T-helper 2 cell treated with Interferon-gamma antibody and Interleukin-4, amounts not matched to agents 100 ng/mL and 5 ng/mL, for 36 hours (primary cell): ENCODE results near the gene C6orf89. TPM values are rescaled to one million over a fixed set of nuclear protein-coding genes. Genes with fewer than 3 reads are reported as not detected.

Experiments
- intact Hi-C: fragments of 100-400 bp; cut with micrococcal nuclease; formaldehyde crosslinking; loops from one replicate; pipeline ENCODE4 v1.15.1; 2023
- total RNA-seq: library from RNA; stranded (reverse); gene quantifications from 2 replicates; pipeline ENCODE4 v1.2.3, GENCODE V29; 2022

Gene C6orf89
- total RNA-seq, 1 donor from 2014 or later, result 46.2 TPM

DNA sequence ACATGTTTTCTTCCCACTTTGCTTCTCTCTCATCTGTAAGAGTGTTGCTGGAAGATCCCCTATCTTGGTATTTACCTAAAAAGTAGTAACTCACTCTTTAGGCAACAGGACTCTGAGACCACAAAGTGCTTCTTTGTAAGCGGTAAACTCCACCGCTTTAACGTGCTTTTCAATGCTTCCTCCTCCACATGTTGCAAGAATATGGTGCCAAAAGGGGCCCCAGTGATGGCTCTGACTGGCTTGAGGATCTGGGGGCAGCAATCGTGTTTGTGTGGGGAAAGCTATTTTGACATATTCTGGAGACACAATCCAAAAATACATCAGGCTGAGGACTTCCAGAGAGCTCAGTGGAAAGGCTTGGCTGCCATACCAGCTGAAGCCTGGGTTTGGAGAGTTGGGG lies 34.1 kb upstream of the C6orf89 start:
- intact Hi-C loops, result loop anchor here (2.0 kb wide), 1 partner anchor 85 kb away; no protein-coding TSS in a partner anchor

DNA sequence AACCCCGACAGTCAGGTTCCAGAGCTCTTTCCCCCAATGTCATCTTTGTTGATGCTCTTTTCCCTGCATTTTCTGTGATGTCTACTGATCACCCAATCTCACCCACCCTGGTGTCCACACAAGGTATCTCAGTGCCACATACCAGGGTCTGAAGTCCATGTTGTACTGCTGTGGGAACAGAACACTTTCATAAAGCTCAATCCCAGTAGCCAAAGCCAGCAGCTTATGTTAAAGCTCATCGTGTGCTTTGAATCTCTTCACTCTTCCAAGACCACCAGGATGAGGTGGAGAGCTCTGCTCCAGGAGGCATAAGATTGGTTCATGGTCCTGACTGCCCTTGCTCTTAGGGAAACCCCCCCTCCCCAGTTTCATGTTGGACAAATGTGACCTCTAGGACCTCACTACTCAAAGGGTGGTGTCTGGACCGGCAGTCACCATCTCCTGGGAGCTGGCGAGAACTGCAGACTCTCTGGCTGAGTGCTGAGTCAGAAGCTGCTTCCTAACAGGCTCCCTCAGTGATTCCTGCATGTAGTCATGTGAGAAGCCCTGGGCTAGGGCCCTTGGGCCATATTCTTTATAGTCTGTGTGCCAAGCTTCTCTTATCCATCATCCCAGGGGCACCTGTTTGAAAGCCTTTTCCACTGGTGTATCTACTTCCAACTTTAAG lies 33.1 kb upstream of the C6orf89 start:
- intact Hi-C loops, result no loop called here

DNA sequence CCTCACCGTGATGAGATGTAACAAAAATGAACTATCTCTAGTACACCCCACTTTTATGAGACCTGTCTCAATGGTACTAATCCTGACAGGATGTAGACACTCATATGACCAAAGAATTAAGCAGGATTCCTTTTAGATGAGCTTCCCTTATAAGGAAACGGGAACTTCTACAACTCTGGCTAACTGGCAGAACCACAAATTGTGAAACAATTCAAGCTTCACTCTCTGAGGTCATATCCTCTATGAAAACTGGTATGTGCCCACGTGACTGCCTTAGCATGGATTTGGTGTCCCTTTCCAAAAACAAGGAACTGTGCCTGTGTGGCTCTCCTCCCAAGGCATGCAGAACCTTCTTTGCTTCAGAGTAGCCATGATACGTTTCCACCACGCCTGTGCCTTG lies 32.4 kb upstream of the C6orf89 start:
- intact Hi-C loops, result no loop called here

DNA sequence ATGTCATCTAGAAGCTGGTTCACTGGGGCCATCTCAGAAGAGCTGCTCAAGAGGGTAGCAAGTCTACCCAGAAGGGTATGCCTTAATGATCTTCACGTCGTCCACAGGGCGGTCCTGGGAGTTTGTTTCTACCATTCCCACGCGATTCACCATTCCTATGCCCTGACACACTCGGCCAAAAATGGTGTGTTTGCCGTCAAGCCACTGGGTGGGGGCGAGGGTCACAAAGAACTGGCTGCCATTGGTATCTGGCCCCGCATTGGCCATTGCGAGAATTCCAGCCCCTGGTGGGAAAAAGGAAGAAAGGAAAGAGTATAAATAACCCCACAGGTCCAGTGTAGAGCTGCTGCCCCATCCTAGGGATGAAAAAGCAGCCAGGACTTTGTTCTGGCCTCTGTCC lies 30.0 kb upstream of the C6orf89 start:
- intact Hi-C loops, result no loop called here

DNA sequence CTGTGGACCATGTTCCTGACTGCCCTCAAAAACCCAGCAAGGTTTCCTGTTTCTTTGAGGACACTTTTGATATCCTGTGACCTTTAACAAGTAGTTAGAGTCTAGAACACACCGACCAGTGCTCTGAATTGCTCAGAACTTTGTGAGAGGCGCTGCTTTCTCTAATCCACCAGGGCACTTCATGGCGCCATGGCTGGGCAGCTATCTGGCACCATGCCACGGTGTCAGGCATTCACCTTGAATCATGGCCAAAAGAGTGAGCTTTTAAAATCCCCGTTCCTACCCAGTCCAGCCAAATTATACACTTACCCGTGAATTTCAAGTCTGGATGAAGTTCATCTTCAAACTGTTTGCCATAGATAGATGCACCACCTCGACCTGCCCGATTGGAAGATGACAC lies 29.5 kb upstream of the C6orf89 start:
- intact Hi-C loops, result no loop called here

DNA sequence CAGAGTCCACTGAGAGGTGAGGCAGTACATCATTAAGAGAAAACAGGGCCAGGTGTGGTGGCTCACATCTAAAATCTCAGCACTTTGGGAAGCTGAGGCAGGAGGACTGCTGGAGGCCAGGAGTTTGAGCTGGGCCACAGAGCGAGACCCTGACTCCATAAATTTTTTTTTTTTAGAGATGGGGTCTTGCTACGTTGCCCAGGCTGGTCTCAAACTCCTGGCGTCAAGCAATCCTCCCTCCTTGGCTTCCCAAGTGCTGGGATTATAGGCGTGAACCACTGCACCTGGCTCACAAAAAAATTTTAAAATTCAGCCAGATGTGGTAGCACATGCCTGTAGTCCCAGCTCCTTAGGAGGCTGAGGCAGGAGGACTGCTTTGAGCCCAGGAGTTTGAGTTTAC lies 28.4 kb upstream of the C6orf89 start:
- intact Hi-C loops, result no loop called here

DNA sequence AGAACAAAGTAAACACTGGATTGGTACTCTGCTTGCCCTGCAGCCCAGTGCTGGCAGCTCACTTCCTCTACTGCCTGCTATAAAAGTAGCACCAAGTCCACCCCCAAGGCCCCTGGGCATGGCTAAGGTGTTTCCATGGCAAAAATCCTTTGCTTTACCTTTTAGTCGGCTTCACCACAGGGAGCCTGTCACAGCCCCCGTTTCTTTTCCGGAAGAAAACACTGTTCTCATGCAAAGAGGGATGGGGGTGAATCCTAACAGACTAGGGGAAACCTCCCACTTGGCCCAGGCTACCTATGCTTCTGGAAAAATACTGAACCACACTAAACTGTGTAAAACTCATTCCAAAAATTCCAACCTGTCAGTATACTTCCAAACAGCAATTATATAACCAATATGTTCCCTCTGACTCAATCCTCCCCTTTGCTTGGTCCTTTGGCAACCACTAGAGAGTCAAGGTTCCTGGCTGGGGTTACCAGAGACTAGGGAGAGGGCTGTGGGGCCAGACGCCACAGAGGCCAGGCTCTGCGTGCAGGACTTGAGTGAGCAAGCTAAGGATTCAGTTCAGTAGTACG lies 27.3 kb upstream of the C6orf89 start:
- intact Hi-C loops, result no loop called here

DNA sequence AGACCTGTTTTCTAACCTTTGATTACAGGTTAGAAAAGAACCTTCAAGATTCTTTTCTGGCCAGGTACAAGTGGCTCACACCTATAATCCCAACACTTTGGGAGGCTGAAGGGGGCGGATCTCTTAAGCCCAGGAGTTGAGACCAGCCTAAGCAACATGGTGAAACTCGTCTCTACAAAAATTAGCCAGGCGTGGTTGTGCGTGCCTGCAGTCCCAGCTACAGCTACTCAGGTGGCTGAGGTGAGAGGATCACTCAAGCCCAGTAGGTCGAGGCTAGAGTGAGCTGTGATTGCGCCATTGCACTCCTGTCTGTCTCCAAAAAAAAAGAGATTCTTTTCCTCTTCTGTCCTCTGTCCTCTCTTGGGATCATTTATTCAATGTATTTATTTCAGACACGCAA lies 25.6 kb upstream of the C6orf89 start:
- intact Hi-C loops, result no loop called here

DNA sequence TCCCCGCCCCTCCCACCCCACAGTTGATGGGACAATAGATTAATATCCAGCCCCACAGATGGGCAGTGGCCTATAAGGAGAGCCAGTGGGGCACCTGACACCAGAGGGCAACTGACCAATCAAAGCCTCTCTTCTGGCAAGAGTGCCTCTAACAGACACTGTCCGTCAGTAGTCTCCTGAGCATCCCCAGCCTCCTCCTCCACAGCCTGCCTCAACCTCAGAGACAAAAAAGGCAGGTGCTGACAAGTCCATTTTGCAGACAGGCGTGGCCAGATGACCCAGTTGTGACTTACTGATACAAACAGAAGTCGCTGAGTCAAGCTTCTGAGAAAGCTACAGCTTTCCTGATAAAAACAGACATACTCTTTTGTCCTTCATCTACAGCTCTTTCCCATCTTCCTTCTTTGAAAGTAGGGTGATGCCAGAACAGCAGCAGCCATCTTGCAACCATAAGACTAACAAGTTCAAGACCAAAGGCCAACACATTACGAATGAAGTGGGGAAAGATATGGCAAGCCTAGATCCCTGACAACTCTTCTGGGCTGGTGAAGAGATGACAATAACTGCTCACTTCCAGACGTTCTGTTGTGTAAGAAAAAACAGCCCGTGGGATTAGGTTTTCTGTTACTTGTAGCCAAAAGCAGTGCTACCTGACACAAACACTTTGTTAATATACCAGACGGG lies 23.4 kb upstream of the C6orf89 start:
- intact Hi-C loops, result no loop called here

DNA sequence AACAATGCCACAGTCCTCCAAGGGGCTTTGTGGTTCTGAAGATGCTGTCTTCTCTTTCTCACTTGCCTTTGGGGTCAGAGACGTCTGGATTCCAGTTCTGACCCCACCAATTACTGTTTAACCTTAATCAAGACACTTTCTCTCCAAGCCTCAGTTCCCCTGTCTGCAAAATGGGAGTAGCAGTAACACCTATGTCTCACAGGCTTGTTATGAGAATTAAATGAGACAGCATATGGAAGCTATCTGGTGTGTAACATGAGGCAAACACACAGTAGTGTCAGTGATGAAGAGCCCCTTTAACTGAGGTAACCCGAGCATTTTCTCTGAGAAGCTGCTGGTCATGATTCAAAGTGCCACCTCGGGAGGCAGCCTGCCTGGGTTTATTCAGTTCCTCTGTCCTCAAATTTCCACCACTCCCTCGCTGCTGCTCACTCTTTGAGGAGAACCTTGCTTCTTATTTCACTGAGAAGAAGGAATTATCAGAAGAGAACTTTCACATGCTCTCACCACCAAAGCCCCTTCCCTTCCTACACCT lies 22.8 kb upstream of the C6orf89 start:
- intact Hi-C loops, result no loop called here

DNA sequence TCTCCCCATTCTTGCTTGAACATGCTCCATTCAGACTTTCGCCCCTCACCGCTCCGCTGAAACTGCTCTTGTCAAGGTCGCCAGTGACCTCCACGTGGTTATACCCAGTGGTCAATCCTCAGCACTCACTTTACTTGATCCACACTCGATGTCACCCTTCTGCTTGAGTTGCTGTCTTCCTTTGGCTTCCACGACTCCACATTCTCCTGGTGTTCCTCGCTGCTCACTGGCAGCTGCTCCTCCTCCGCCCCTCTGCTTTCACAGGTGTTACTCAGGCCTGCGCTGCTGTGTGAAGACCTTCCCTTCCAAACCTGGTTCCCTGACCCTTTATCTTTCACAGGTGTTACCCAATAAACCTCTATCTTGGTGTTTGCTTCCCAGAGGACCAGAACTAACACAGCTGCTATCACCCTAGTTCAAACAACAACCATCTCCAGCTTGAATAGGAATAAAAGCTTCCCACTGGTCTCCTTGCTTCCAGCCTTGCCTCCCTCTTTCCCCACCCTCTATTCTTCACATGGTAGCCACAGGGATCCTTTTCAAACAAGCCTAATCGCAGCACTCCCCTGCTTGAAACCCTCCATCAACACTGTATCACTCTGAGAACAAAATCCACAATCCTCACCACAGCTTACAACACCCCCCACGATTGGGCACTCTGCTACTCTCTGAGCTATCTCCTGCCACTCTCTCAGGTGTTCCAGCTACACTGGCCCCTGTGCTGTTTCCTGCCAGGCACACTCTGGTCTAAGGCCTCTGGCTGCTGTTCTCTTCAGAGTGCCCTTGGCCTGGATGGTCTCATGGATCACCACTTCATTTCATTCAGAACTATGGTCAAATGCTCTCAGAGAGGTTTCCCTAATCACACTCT lies 21.8 kb upstream of the C6orf89 start:
- intact Hi-C loops, result no loop called here

DNA sequence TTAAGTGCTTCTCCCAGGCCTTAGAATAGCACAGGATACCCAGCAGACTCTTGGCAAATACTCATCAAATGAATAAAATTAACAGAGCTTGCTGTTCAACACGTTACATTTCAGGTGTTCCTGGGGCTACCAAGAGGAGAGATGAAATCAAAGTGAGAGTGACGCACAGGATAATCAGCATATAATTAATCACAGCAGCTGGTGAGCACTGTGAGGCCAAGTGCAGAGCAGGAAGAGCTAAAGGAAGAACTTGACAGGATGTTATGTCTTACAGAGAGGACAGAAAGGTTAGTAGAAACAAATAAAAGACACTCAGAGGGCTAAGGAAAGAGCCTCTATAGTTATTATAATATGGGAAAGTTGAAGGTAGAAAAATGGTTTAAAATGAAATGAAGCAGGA lies 19.9 kb upstream of the C6orf89 start:
- intact Hi-C loops, result no loop called here

DNA sequence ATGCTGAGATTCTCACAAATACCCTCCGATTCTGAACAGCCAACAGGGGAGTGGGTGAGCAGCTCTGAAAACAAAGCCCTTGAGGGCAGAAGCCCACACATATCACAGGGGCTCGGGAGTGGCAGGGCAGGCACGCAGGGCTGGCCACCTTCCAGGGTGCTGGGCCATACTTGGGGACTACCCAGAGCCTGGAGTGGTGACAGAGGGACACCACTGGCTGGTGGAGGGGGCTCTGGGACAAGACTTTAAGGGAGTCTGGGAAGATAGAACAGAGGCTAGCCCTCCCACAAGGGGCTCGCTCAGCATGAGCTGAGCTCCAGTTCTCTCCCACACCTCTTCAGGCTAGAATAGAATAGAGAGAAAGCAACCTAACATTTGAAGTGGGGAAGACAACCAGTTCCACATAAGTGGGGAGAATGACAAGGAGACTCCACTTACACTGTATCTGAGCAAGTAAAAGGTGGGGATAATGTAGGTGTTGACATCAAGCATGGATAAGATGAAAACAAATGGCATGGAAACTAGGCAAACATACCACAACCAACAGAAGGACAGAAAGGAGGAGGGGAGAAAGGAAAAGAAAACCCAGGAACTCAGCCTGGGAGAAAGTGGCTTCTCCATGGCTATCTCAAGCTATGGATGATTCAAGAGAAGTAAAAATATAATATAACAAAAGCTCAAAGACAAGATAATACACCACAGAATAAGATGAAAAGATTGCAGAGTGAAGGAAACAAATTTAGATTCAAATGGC lies 18.1 kb upstream of the C6orf89 start:
- intact Hi-C loops, result no loop called here

DNA sequence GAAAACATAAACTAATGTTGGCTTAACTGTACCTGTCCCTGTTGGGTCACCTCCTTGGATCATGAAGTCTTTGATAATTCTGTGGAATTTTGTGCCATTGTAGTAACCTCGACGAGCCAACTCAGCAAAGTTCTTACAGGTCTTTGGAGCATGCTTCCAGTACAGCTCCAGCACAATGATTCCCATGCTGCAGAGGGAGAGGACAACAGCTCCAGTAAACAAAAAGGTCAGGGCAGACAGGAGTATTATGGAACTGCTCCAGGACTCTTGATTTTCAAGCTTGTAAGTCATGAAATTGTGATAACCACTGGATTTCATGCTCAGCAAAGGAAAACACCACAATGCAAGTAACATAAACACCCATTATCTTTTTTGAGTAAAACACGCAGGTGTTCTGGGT lies 14.1 kb upstream of the C6orf89 start:
- intact Hi-C loops, result loop anchor here (5.0 to 10.0 kb wide), 2 partner anchors 277 to 296 kb away; partner anchors contain the start of gene SRSF3

DNA sequence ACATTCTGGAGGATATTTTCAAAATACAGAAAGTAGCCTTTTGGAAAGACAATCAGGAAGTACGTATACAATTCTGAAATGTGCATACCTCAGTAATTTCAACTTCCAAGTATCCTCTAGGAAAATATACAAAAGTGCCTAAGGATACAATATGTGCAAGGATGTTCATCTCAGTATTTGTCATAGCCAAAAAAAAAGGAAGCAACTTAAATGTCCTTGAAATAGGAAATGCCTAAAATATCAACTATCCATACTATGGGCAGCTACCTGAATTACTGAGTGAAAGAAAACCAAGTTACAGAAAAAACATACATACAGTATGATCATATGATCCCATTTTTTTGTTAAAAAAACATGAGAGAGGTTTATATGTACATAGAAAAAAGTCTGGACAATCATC lies 12.6 kb upstream of the C6orf89 start:
- intact Hi-C loops, result loop anchor here (5.0 to 10.0 kb wide), 2 partner anchors 278 to 294 kb away; partner anchors contain the start of gene SRSF3

DNA sequence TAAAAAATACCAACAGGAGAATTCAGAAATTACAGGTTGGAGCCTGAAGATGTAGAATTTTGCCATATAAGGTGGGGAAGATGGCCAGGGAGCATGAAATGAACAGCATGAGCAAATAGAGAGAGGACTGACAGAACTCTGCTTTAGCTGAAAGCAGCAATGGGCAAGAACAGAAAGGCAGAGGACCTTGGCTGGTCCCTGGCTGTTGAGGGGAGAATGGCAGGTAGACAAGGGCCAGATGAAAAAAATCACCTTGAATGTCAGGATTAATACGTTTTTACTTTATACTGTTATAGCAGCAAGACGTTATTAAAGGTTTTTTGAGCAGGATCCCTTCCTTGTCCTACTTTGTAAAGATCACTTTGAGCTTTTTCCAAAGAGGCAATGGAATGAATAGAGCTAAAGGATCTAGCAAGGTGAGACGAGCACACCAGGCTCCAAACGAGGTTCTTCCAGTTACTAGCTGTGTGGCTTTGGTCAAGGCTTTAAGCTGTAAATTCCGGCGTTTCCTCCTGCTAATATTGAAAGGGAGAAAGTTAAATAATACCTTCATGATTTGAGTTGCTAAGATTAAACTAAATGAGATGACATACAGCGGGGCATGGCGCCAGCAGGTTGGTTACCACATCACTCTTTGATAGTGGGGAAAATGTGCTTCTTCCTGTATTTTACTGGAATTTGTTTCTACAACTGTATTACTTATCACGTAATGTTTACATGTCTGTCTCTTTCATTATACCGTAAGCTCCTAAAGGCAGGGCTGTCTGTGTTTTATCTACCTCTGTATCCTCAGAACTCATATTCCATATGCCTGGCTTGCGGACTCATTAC lies 11.9 kb upstream of the C6orf89 start:
- intact Hi-C loops, result loop anchor here (2.0 to 10.0 kb wide), 3 partner anchors 39 to 293 kb away; partner anchors contain the start of gene SRSF3

DNA sequence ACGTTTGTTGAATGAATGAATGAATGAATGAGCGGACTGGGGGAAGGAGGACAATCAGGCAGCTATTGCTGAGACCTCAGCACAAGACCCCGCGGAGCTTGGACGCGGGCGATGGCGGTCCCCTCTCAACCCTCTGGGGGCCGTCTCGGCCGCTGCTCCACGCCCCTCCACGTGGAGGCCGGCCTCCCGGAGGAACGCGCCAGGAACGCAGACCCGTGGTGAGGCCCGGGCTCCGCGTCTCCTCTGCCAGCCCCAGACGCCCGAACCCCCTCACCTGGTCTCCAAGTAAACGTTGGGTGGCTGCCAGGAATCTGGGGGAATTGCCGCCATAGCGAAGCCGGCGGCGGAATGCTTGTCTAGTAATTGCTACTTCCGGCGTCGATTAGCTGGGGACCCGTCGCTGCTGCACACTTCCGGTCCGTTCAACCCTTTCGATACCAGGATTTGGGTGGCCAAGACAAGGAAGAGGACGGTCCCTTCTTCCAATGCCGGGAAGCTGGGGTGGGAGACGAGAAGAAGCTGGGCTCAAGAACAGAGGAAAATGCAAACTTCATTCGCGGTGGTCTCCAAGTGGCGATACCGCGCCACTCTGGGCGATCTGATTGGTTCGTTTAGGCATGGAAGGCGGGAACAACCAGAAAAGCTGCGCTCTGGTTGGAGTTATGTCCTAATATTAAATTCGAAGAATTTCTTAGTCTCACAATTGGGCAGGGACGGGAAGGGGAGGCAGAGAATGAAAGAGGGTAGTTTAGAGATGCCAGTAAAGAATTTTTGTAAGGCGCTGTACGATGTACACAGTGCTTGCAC lies 11.1 kb upstream of the C6orf89 start, which contains the start of gene PPIL1:
PPIL1 (minus strand) TSS at position 361 of the 807 bp plus-strand sequence; CDS start at position 330, 31 bp downstream.
- intact Hi-C loops, result loop anchor here (1.0 to 10.0 kb wide), 5 partner anchors 11 to 293 kb away; partner anchors contain the start of genes C6orf89 and SRSF3

DNA sequence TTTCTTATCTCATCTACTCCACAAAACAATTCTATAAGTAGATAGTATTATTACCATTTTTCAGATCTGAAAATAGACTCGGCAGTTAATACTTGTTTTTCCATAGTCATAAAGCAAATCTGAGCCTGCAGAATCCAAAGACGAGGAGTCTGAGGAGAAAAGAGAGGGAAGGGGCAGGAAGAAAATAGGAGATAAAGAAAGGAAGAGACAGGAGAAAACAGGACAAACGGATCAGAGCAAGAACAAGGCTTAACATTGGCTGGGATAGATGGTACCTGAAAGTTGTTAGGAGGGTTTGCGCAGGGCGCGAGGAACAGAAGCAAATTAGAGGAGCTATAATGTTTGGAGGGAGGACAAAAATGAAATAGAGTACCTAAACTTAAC lies 10.5 kb upstream of the C6orf89 start:
- intact Hi-C loops, result loop anchor here (1.0 to 10.0 kb wide), 4 partner anchors 10 to 280 kb away; partner anchors contain the start of genes C6orf89 and SRSF3
